H1 (cell line): ENCODE results near the gene THAP11. TPM values are rescaled to one million over a fixed set of nuclear protein-coding genes. Genes with fewer than 3 reads are reported as not detected.

Source experiments
- FOSL1 ChIP-seq: IDR thresholded peaks from 2 replicates; pipeline ENCODE4 v1.6.1; 2011; ENCODE audit warnings: mild to moderate bottlenecking, low read depth, low read length, moderate library complexity; ENCODE audit not compliant: insufficient read depth
- HDAC2 ChIP-seq, 2 experiments: fragments of 300-600 bp in 1 of 2; sonication (generic) in 1 of 2; IDR thresholded peaks; 2 replicates each; pipeline ENCODE4 v1.6.1; 2011 to 2012; ENCODE audit warnings: low read depth in 2 of 2, low read length in 2 of 2, mild to moderate bottlenecking in 2 of 2, moderate library complexity in 2 of 2, borderline replicate concordance in 1 of 2, inconsistent platforms in 1 of 2
- SAP30 ChIP-seq: fragments of 300-600 bp; sonication (generic); IDR thresholded peaks from 2 replicates; pipeline ENCODE4 v1.7.1; 2012; ENCODE audit warnings: low read length, moderate library complexity, mild to moderate bottlenecking, inconsistent platforms; ENCODE audit not compliant: insufficient read depth, insufficient replicate concordance
- TBP ChIP-seq: IDR thresholded peaks from 2 replicates; pipeline ENCODE4 v1.6.1; 2011; ENCODE audit warnings: low read depth, low read length, improper control_type of control experiment
- polyA plus RNA-seq, 7 experiments: library from polyadenylated mRNA; depleted of rRNA in 3 of 7; stranded (reverse) in 5 of 7; unstranded in 2 of 7; fragments of >200 nt in 5 of 7; fragments of 200-250 nt in 2 of 7; gene quantifications; 1 replicate in 5 of 7; 2 replicates in 1 of 7; 4 replicates in 1 of 7; pipeline versions ENCODE4 v1.2.1 to v1.2.3, GENCODE V29; 2011 to 2013; ENCODE audit warnings: missing spikeins in 2 of 7, mixed read lengths in 2 of 7
- total RNA-seq: library from RNA; stranded (reverse); fragmentation: NEBNext Ultra II Directional; extraction: Animal tissue kit (Norgen Biotek cat#: 25700); gene quantifications from 2 replicates; pipeline ENCODE4 v1.2.1, GENCODE V29; 2021
- TF ChIP-seq, protein P1 (sequence below): fragments of 300-600 bp; sonication (generic); IDR thresholded peaks from 2 replicates; pipeline ENCODE4 v1.7.1; 2012; ENCODE audit warnings: low read length, moderate library complexity, mild to moderate bottlenecking, inconsistent platforms; ENCODE audit not compliant: insufficient replicate concordance
- TF ChIP-seq, protein P2 (sequence below): IDR thresholded peaks from 2 replicates; pipeline ENCODE4 v1.6.1; 2011; ENCODE audit warnings: low read length, improper control_type of control experiment
- TF ChIP-seq, protein P3 (sequence below): IDR thresholded peaks from 2 replicates; pipeline ENCODE4 v1.6.1; 2011; ENCODE audit warnings: low read depth, mild to moderate bottlenecking, low read length; ENCODE audit not compliant: insufficient read depth

Gene THAP11
- total and polyA plus RNA-seq, 2 of the 8 experiments (the other 6 are each of a cell fraction or from before 2014, with no cell fraction given): 50.8 to 54.8 TPM

DNA sequence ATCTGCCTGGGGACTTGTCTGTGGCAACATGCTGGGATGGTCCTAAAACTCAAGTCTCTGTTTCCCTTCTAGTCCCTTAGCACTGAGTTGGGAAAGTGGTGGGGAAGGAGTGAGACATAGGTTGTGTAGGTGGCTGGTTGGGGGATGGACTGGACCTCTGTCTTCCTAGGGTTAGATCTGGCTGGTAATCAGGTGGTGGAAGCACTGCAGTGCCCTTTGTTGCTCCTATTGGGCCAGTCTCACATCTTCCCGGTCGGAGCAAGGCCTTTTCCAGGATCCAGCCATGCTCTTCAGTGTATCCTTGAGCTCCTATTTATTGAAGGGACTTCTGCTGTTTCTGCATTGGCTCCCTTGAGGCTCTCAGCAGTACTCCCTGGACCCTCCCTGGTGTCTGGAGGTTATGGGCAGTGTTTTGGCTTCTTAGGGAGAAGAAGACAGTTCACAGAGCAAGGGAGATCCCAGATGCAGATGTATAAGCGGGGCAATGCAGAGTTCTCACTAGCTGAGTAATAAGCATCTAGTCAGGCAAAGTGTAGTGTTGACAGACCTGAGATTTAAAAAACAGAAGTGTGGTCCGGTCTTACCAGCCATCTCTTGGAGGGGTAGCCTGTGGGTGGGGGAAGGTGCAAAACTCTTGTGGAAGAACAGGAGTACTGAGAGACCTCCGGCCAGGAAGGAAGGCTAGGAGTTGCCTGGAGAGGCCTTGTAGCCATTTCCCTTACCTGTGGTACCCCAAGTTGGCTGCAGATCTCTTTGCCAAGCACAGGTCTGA is 3.4 kb downstream of the THAP11 start (continued):
- TF ChIP-seq, protein P1, sequence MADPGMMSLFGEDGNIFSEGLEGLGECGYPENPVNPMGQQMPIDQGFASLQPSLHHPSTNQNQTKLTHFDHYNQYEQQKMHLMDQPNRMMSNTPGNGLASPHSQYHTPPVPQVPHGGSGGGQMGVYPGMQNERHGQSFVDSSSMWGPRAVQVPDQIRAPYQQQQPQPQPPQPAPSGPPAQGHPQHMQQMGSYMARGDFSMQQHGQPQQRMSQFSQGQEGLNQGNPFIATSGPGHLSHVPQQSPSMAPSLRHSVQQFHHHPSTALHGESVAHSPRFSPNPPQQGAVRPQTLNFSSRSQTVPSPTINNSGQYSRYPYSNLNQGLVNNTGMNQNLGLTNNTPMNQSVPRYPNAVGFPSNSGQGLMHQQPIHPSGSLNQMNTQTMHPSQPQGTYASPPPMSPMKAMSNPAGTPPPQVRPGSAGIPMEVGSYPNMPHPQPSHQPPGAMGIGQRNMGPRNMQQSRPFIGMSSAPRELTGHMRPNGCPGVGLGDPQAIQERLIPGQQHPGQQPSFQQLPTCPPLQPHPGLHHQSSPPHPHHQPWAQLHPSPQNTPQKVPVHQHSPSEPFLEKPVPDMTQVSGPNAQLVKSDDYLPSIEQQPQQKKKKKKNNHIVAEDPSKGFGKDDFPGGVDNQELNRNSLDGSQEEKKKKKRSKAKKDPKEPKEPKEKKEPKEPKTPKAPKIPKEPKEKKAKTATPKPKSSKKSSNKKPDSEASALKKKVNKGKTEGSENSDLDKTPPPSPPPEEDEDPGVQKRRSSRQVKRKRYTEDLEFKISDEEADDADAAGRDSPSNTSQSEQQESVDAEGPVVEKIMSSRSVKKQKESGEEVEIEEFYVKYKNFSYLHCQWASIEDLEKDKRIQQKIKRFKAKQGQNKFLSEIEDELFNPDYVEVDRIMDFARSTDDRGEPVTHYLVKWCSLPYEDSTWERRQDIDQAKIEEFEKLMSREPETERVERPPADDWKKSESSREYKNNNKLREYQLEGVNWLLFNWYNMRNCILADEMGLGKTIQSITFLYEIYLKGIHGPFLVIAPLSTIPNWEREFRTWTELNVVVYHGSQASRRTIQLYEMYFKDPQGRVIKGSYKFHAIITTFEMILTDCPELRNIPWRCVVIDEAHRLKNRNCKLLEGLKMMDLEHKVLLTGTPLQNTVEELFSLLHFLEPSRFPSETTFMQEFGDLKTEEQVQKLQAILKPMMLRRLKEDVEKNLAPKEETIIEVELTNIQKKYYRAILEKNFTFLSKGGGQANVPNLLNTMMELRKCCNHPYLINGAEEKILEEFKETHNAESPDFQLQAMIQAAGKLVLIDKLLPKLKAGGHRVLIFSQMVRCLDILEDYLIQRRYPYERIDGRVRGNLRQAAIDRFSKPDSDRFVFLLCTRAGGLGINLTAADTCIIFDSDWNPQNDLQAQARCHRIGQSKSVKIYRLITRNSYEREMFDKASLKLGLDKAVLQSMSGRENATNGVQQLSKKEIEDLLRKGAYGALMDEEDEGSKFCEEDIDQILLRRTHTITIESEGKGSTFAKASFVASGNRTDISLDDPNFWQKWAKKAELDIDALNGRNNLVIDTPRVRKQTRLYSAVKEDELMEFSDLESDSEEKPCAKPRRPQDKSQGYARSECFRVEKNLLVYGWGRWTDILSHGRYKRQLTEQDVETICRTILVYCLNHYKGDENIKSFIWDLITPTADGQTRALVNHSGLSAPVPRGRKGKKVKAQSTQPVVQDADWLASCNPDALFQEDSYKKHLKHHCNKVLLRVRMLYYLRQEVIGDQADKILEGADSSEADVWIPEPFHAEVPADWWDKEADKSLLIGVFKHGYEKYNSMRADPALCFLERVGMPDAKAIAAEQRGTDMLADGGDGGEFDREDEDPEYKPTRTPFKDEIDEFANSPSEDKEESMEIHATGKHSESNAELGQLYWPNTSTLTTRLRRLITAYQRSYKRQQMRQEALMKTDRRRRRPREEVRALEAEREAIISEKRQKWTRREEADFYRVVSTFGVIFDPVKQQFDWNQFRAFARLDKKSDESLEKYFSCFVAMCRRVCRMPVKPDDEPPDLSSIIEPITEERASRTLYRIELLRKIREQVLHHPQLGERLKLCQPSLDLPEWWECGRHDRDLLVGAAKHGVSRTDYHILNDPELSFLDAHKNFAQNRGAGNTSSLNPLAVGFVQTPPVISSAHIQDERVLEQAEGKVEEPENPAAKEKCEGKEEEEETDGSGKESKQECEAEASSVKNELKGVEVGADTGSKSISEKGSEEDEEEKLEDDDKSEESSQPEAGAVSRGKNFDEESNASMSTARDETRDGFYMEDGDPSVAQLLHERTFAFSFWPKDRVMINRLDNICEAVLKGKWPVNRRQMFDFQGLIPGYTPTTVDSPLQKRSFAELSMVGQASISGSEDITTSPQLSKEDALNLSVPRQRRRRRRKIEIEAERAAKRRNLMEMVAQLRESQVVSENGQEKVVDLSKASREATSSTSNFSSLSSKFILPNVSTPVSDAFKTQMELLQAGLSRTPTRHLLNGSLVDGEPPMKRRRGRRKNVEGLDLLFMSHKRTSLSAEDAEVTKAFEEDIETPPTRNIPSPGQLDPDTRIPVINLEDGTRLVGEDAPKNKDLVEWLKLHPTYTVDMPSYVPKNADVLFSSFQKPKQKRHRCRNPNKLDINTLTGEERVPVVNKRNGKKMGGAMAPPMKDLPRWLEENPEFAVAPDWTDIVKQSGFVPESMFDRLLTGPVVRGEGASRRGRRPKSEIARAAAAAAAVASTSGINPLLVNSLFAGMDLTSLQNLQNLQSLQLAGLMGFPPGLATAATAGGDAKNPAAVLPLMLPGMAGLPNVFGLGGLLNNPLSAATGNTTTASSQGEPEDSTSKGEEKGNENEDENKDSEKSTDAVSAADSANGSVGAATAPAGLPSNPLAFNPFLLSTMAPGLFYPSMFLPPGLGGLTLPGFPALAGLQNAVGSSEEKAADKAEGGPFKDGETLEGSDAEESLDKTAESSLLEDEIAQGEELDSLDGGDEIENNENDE: no peak
- TF ChIP-seq HDAC2 (IDR thresholded peaks at IDR 0.05; ENCODE audit: borderline replicate concordance in 1 of 2, low read depth in 2 of 2, low read length in 2 of 2) (no peak), TBP (no peak), SAP30 (no peak), FOSL1 (no peak)
- TF ChIP-seq, protein P2, sequence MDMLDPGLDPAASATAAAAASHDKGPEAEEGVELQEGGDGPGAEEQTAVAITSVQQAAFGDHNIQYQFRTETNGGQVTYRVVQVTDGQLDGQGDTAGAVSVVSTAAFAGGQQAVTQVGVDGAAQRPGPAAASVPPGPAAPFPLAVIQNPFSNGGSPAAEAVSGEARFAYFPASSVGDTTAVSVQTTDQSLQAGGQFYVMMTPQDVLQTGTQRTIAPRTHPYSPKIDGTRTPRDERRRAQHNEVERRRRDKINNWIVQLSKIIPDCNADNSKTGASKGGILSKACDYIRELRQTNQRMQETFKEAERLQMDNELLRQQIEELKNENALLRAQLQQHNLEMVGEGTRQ: no peak
- TF ChIP-seq, protein P3, sequence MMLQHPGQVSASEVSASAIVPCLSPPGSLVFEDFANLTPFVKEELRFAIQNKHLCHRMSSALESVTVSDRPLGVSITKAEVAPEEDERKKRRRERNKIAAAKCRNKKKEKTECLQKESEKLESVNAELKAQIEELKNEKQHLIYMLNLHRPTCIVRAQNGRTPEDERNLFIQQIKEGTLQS: no peak
